HCT116 (cell line): Measurements from ENCODE around the gene FOXN3. TPM values are rescaled to one million over a fixed set of nuclear protein-coding genes. Genes with fewer than 3 reads are reported as not detected.

ENCODE experiments used
- ATAC-seq: fragments of 200-7000 bp; cut with Tn5 transposase; 2 replicates; pipeline ENCODE4 v1.9.1; 2020; ENCODE audit warnings: mild to moderate bottlenecking, moderate library complexity
- BruUV-seq: library from RNA; stranded (reverse); fragments of 400-500 nt; replicated peaks from 2 replicates; lab custom pipeline; 2021; lab: Mats Ljungman, UMichigan
- CTCF ChIA-PET: fragments of 300-600 bp; sonication (Branson Sonifier 250); formaldehyde crosslinking; loops from one replicate; lab custom pipeline; 2021; ENCODE audit warnings: antibody characterized with exemption; lab: Charles Lee
- POLR2A ChIA-PET: fragments of 300-600, 350-600 bp; sonication (Branson Sonifier 250); formaldehyde crosslinking; loops from one replicate; lab custom pipeline; 2021; ENCODE audit warnings: antibody characterized with exemption; lab: Charles Lee
- RAD21 ChIA-PET, 2 experiments: fragments of 300-600 bp; sonication (Branson Sonifier 250); formaldehyde crosslinking; loops; one replicate each; lab custom pipeline; 2023; ENCODE audit warnings: low total read pairs in 2 of 2; ENCODE audit not compliant: uncharacterized antibody in 2 of 2, unreplicated experiment in 2 of 2, low non-redundant PET in 1 of 2; lab: Charles Lee
- DNase-seq: peaks from one replicate; pipeline ENCODE4 v3.0.0-alpha.2; 2010; ENCODE audit warnings: low read depth, low spot score
- H2AFZ ChIP-seq: fragments of 200-600 bp; shearing (Covaris generic), sonication (generic); 2 replicates; pipeline ENCODE4 v1.6.1; 2017; ENCODE audit warnings: low read depth, mixed run types, mixed read lengths, antibody characterized with exemption, low read length; ENCODE audit not compliant: poor library complexity, severe bottlenecking
- H3K27ac ChIP-seq: 2 replicates; pipeline ENCODE4 v1.5.1; 2012; ENCODE audit warnings: low read depth, low read length
- H3K27me3 ChIP-seq: fragments of 200-600 bp; sonication (generic); 2 replicates; pipeline ENCODE4 v1.6.1; 2016; ENCODE audit warnings: mixed run types, low read length, mixed read lengths; ENCODE audit not compliant: insufficient read depth
- H3K36me3 ChIP-seq, 2 experiments: fragments of 200-500 bp in 1 of 2; fragments of 200-600 bp in 1 of 2; sonication (Bioruptor generic) in 1 of 2; sonication (generic) in 1 of 2; 2 replicates each; pipeline versions ENCODE4 v1.5.1 to v1.6.1; 2014 to 2016; ENCODE audit warnings: low read length in 2 of 2, inconsistent platforms in 1 of 2, mixed read lengths in 1 of 2, mixed run types in 1 of 2; ENCODE audit not compliant: insufficient read depth in 2 of 2, control insufficient read depth in 1 of 2
- H3K4me1 ChIP-seq, 2 experiments: fragments of 200-600 bp in 1 of 2; sonication (generic) in 1 of 2; 2 replicates each; pipeline versions ENCODE4 v1.5.1 to v1.6.1; 2012 to 2017; ENCODE audit warnings: low read length in 2 of 2, inconsistent platforms in 1 of 2, mild to moderate bottlenecking in 1 of 2, mixed read lengths in 1 of 2, mixed run types in 1 of 2, moderate library complexity in 1 of 2; ENCODE audit not compliant: insufficient read depth in 2 of 2, control insufficient read depth in 1 of 2
- H3K4me2 ChIP-seq: fragments of 200-600 bp; sonication (generic); 2 replicates; pipeline ENCODE4 v1.6.1; 2017; ENCODE audit warnings: mixed run types, low read length, mixed read lengths
- H3K4me3 ChIP-seq, 2 experiments: fragments of 200-600 bp in 1 of 2; sonication (generic) in 1 of 2; replicated peaks in 1 of 2; 2 replicates each; pipeline ENCODE4 v1.5.1; 2011 to 2016; ENCODE audit warnings: low read length in 2 of 2, control low read depth in 1 of 2, low read depth in 1 of 2, mild to moderate bottlenecking in 1 of 2, mixed read lengths in 1 of 2, mixed run types in 1 of 2
- H3K79me2 ChIP-seq: fragments of 200-600 bp; sonication (generic); 2 replicates; pipeline ENCODE4 v1.6.1; 2017; ENCODE audit warnings: mild to moderate bottlenecking, mixed run types, low read length, moderate library complexity, mixed read lengths; ENCODE audit not compliant: insufficient read depth
- H3K9ac ChIP-seq: fragments of 200-600 bp; sonication (generic); 2 replicates; pipeline ENCODE4 v1.6.1; 2016; ENCODE audit warnings: low read length, mixed read lengths
- H3K9me2 ChIP-seq: fragments of 200-600 bp; sonication (generic), shearing (Covaris generic); 2 replicates; pipeline ENCODE4 v1.6.1; 2017; ENCODE audit warnings: mixed run types, mild to moderate bottlenecking, moderate library complexity; ENCODE audit not compliant: insufficient read depth
- H3K9me3 ChIP-seq, 2 experiments: fragments of 200-500 bp in 1 of 2; fragments of 200-600 bp in 1 of 2; sonication (Bioruptor generic) in 1 of 2; sonication (generic) in 1 of 2; 2 replicates each; pipeline ENCODE4 v1.6.1; 2014 to 2017; ENCODE audit warnings: low read length in 2 of 2, mixed read lengths in 2 of 2, inconsistent platforms in 1 of 2, low read depth in 1 of 2, mild to moderate bottlenecking in 1 of 2, mixed run types in 1 of 2, moderate library complexity in 1 of 2; ENCODE audit not compliant: control insufficient read depth in 1 of 2, insufficient read depth in 1 of 2
- H4K20me1 ChIP-seq: fragments of 200-600 bp; sonication (generic), shearing (Covaris generic); 2 replicates; pipeline ENCODE4 v1.6.1; 2017; ENCODE audit warnings: mixed run types, mild to moderate bottlenecking, moderate library complexity; ENCODE audit not compliant: insufficient read depth
- ATF3 ChIP-seq: IDR thresholded peaks from 2 replicates; pipeline ENCODE4 v1.6.1; 2012
- EGR1 ChIP-seq: IDR thresholded peaks from 2 replicates; pipeline ENCODE4 v1.6.1; 2012; ENCODE audit warnings: low read depth
- EZH2 ChIP-seq: fragments of 200-600 bp; sonication (generic); IDR thresholded peaks from 2 replicates; pipeline ENCODE4 v1.6.1; 2017; ENCODE audit warnings: antibody characterized with exemption, mixed run types
- FOSL1 ChIP-seq: IDR thresholded peaks from 2 replicates; pipeline ENCODE4 v1.6.1; 2012; ENCODE audit warnings: low read depth
- MAX ChIP-seq: IDR thresholded peaks from 2 replicates; pipeline ENCODE4 v1.6.1; 2012
- POLR2A ChIP-seq: IDR thresholded peaks from 2 replicates; pipeline ENCODE4 v1.7.0; 2011; ENCODE audit warnings: borderline replicate concordance; ENCODE audit not compliant: insufficient read depth, insufficient read length; ENCODE audit errors: extremely low read depth
- POLR2AphosphoS5 ChIP-seq: IDR thresholded peaks from 2 replicates; pipeline ENCODE4 v1.6.1; 2011; ENCODE audit warnings: mild to moderate bottlenecking, low read depth, low read length, moderate library complexity
- REST ChIP-seq: IDR thresholded peaks from 2 replicates; pipeline ENCODE4 v1.6.1; 2012; ENCODE audit warnings: low read depth
- SP1 ChIP-seq: IDR thresholded peaks from 2 replicates; pipeline ENCODE4 v1.6.1; 2012; ENCODE audit warnings: low read depth
- ZBTB33 ChIP-seq: IDR thresholded peaks from 2 replicates; pipeline ENCODE4 v1.6.1; 2011; ENCODE audit warnings: mild to moderate bottlenecking, low read length, moderate library complexity; ENCODE audit not compliant: insufficient replicate concordance; ENCODE audit errors: extremely low read depth
- ZFX ChIP-seq: fragments of 450-650 bp; IDR thresholded peaks from 2 replicates; pipeline ENCODE4 v1.6.1; 2017
- ZNF274 ChIP-seq: fragments of 200-500 bp; sonication (Bioruptor generic); IDR thresholded peaks from 2 replicates; pipeline ENCODE4 v1.6.1; 2014; ENCODE audit warnings: mild to moderate bottlenecking, low read depth, low read length, inconsistent platforms
- intact Hi-C: fragments of 100-400 bp; cut with micrococcal nuclease; formaldehyde crosslinking; loops from 2 replicates; pipeline ENCODE4 v1.10.0; 2022
- total RNA-seq: library from RNA; stranded (reverse); gene quantifications from one replicate; pipeline ENCODE4 v1.2.1, GENCODE V29; 2021; ENCODE audit not compliant: unreplicated experiment

Gene FOXN3
- total RNA-seq, 1 experiment from 2014 or later, result 20.0 TPM

- Histone ChIP-seq H2AFZ (no peak overlapping the region), H3K36me3 (no peaks in the 10 kb centered on the region), H3K9me2 (no peaks in the 10 kb centered on the region), H3K9me3 (no peaks in the 10 kb centered on the region), H3K79me2 (0 out of 2 replicates have a peak, but pooled peaks cover 2% of the 10 kb centered on the region), H3K4me1 (peaks cover 0 to 5% of the 10 kb centered on the region in 2 experiments; a peak in 1 of 4 replicates), H4K20me1 (no peaks in the 10 kb centered on the region), H3K4me3 (no peak overlapping the region), H3K27ac (no peak overlapping the region)
- POLR2A ChIA-PET, result no interaction called here
- RAD21 ChIA-PET, result no interaction called here
- no peak for ATAC-seq
- BruUV-seq, result no TSS peak
- no peak for DNase-seq
- CTCF ChIA-PET, result no interaction called here
- intact Hi-C loops, result no loop called here
- TF ChIP-seq POLR2AphosphoS5, result no peak
- TF ChIP-seq FOSL1, result no peak
- no peak for TF ChIP-seq ATF3
- TF ChIP-seq, all 23 proteins: peak for 0
- Histone ChIP-seq H3K27me3 (no peaks in the 10 kb centered on the region), H3K9ac (no peak overlapping the region), H3K4me2 (no peak overlapping the region)
Measured at GRCh38 chr14:89387922-89388685, 28.9 kb downstream of the FOXN3 start.

- RAD21 ChIA-PET, result no interaction called here
- 0 out of 2 replicates have a peak, but pooled peaks cover 2% of the 10 kb centered on the region for H3K79me2 ChIP-seq
- H3K27me3 ChIP-seq, result no peaks in the 10 kb centered on the region
- no TSS peak for BruUV-seq
- no peak overlapping the region for H3K9ac ChIP-seq
- intact Hi-C loops, result no loop called here
- no peaks in the 10 kb centered on the region for H4K20me1 ChIP-seq
- ATAC-seq (no peak), DNase-seq (no peak)
- peaks cover 0 to 4% of the 10 kb centered on the region in 2 experiments; a peak in 1 of 4 replicates for H3K4me1 ChIP-seq
- no peaks in the 10 kb centered on the region for H3K9me3 ChIP-seq
- no peak overlapping the region for H3K27ac ChIP-seq
- H3K4me3 ChIP-seq, result no peak overlapping the region
- CTCF ChIA-PET, result no interaction called here
- H3K9me2 ChIP-seq, result no peaks in the 10 kb centered on the region
- no peaks in the 10 kb centered on the region for H3K36me3 ChIP-seq
- no peak overlapping the region for H3K4me2 ChIP-seq
- POLR2A ChIA-PET, result no interaction called here
- H2AFZ ChIP-seq, result no peak overlapping the region
- TF ChIP-seq POLR2AphosphoS5, result no peak
- no peak for TF ChIP-seq ZNF274
- no peak for TF ChIP-seq REST
- no peak for TF ChIP-seq EZH2
- no peak for TF ChIP-seq EGR1
- no peak for TF ChIP-seq SP1
- TF ChIP-seq ZBTB33, result no peak
- no peak for TF ChIP-seq ZFX
- no peak for TF ChIP-seq MAX
- no peak for TF ChIP-seq POLR2A
Measured at GRCh38 chr14:89386212-89386886, 30.7 kb downstream of the FOXN3 start.
